Measurements from ENCODE around the gene FZD7.

- TF ChIP-seq CTCF (IDR thresholded peaks at IDR 0.05 in 8 of 11, conservative IDR thresholded peaks at IDR 0.05 in 3 of 11) (no peak), POLR2AphosphoS5 (IDR thresholded peaks at IDR 0.05) (no peak), POLR2A (IDR thresholded peaks at IDR 0.05) (no peak)
These were observed 18.0 kb downstream of the FZD7 start for GRCh38 chr2:202051499-202052161.
